GM12875 (cell line): ENCODE data around the gene CATSPERE.
"Not testable (repeated sequence)": the region's sequence is repeated elsewhere in the genome, so short reads cannot be mapped to it uniquely, and the experiment has no call there.

Experiments
- H3K4me3 ChIP-seq: one replicate; pipeline ENCODE4 v1.5.1; 2011; ENCODE audit warnings: low read depth, low read length, control low read depth
- CTCF ChIP-seq: IDR thresholded peaks from 2 replicates; pipeline ENCODE4 v1.5.1; 2011; ENCODE audit warnings: low read depth, mild to moderate bottlenecking, control low read depth, inconsistent platforms, low read length, moderate library complexity, borderline replicate concordance; ENCODE audit not compliant: insufficient read depth

Gene CATSPERE

GRCh38 chr1:244548558-244549115 lies 87.6 kb downstream of the CATSPERE start:
- H3K4me3 ChIP-seq, result no peak overlapping the region
- TF ChIP-seq CTCF, result no peak

- no peak overlapping the region for H3K4me3 ChIP-seq
- no peak for TF ChIP-seq CTCF
Observed at GRCh38 chr1:244552336-244552735, 91.3 kb downstream of the CATSPERE start.

GRCh38 chr1:244556263-244556662 lies 95.2 kb downstream of the CATSPERE start:
- H3K4me3 ChIP-seq, result no peak overlapping the region
- TF ChIP-seq CTCF, result no peak

GRCh38 chr1:244557565-244557964 lies 96.5 kb downstream of the CATSPERE start:
- H3K4me3 ChIP-seq, result no peak overlapping the region
- no peak for TF ChIP-seq CTCF

- TF ChIP-seq CTCF, result no peak
- no peak overlapping the region for H3K4me3 ChIP-seq
Observed at GRCh38 chr1:244559561-244559960, 98.5 kb downstream of the CATSPERE start.

- H3K4me3 ChIP-seq, result not testable (repeated sequence)
Observed at GRCh38 chr1:244562877-244563276, 101.8 kb downstream of the CATSPERE start.

- no peak for TF ChIP-seq CTCF
- H3K4me3 ChIP-seq, result no peak overlapping the region
Observed at GRCh38 chr1:244573768-244574167, 112.7 kb downstream of the CATSPERE start.
